HepG2 (cell line): ENCODE measurements around the gene OGA. TPM values are rescaled to one million over a fixed set of nuclear protein-coding genes. Genes with fewer than 3 reads are reported as not detected.

Experiments used
- DPF2 ChIP-seq: sonication (generic); formaldehyde crosslinking; IDR thresholded peaks from 2 replicates; pipeline ENCODE4 v1.4.0; 2020; ENCODE audit warnings: mild to moderate bottlenecking, low read depth, missing genetic modification reagents, borderline replicate concordance
- EP300 ChIP-seq, 3 experiments: sonication (generic) in 1 of 3; formaldehyde crosslinking in 1 of 3; IDR thresholded peaks; 2 replicates each; pipeline versions ENCODE4 v1.5.1 to v1.6.1; 2011 to 2020; ENCODE audit warnings: low read depth in 2 of 3, low read length in 2 of 3, borderline replicate concordance in 1 of 3, improper control_type of control experiment in 1 of 3, mild to moderate bottlenecking in 1 of 3, missing genetic modification reagents in 1 of 3, moderate library complexity in 1 of 3
- FOXA1 ChIP-seq, 2 experiments: fragments of 450-650 bp in 1 of 2; sonication (generic) in 1 of 2; formaldehyde crosslinking in 1 of 2; IDR thresholded peaks; 2 replicates each; pipeline versions ENCODE4 v1.4.0 to v1.6.1; 2016 to 2020; ENCODE audit warnings: missing genetic modification reagents in 1 of 2
- FOXP1 ChIP-seq, 2 experiments: fragments of 450-650 bp in 1 of 2; IDR thresholded peaks; 2 replicates each; pipeline ENCODE4 v1.6.1; 2017 to 2018; ENCODE audit warnings: antibody characterized with exemption in 1 of 2
- IKZF1 ChIP-seq: fragments of 450-650 bp; IDR thresholded peaks from 2 replicates; pipeline ENCODE4 v1.7.1; 2016
- KDM5B ChIP-seq: sonication (generic); formaldehyde crosslinking; IDR thresholded peaks from 2 replicates; pipeline ENCODE4 v1.4.0; 2020; ENCODE audit warnings: missing genetic modification reagents, mild to moderate bottlenecking, borderline replicate concordance
- NFE2 ChIP-seq: sonication (generic); formaldehyde crosslinking; IDR thresholded peaks from 2 replicates; pipeline ENCODE4 v1.4.0; 2020; ENCODE audit warnings: missing genetic modification reagents
- PHF5A ChIP-seq: IDR thresholded peaks from one replicate; pipeline ENCODE4 v1.6.1; 2018; ENCODE audit warnings: low read depth, missing genetic modification reagents; ENCODE audit not compliant: unreplicated experiment
- POGZ ChIP-seq: sonication (generic); formaldehyde crosslinking; IDR thresholded peaks from 2 replicates; pipeline ENCODE4 v1.4.0; 2020; ENCODE audit warnings: mild to moderate bottlenecking, missing genetic modification reagents
- RBAK ChIP-seq: sonication (generic); formaldehyde crosslinking; IDR thresholded peaks from 2 replicates; pipeline ENCODE4 v1.5.1; 2020; ENCODE audit warnings: mild to moderate bottlenecking, missing genetic modification reagents
- RCOR2 ChIP-seq: IDR thresholded peaks from 2 replicates; pipeline ENCODE4 v1.6.1; 2016; ENCODE audit warnings: missing biosample characterization, missing genetic modification reagents
- SPEN ChIP-seq: sonication (generic); formaldehyde crosslinking; IDR thresholded peaks from 2 replicates; pipeline ENCODE4 v1.5.1; 2020; ENCODE audit warnings: low read depth, mild to moderate bottlenecking, missing genetic modification reagents
- SRSF9 ChIP-seq: fragments of 200-400 bp; formaldehyde crosslinking; IDR thresholded peaks from 2 replicates; pipeline ENCODE4 v1.6.1; 2018; ENCODE audit warnings: borderline replicate concordance, mild to moderate bottlenecking, low read depth, low read length; ENCODE audit not compliant: insufficient read depth, poor library complexity, severe bottlenecking
- TCF7 ChIP-seq: sonication (generic); IDR thresholded peaks from 2 replicates; pipeline ENCODE4 v1.6.1; 2016; ENCODE audit warnings: antibody characterized with exemption, low read depth
- ZBTB1 ChIP-seq: sonication (generic); formaldehyde crosslinking; IDR thresholded peaks from 2 replicates; pipeline ENCODE4 v1.4.0; 2020; ENCODE audit warnings: missing genetic modification reagents, borderline replicate concordance
- ZFAT ChIP-seq: sonication (generic); formaldehyde crosslinking; conservative IDR thresholded peaks from 2 replicates; pipeline ENCODE4 v1.8.1; 2023; ENCODE audit warnings: missing genetic modification reagents, inconsistent platforms
- ZFP36 ChIP-seq: fragments of 150-350 bp; IDR thresholded peaks from 2 replicates; pipeline ENCODE4 v1.6.1; 2018; ENCODE audit warnings: borderline replicate concordance, low read length, low read depth; ENCODE audit not compliant: partially characterized antibody
- ZNF20 ChIP-seq: sonication (generic); formaldehyde crosslinking; IDR thresholded peaks from 2 replicates; pipeline ENCODE4 v1.4.0; 2020; ENCODE audit warnings: mild to moderate bottlenecking, moderate library complexity, missing genetic modification reagents
- ZNF605 ChIP-seq: sonication (generic); formaldehyde crosslinking; IDR thresholded peaks from 2 replicates; pipeline ENCODE4 v1.8.0; 2022; ENCODE audit warnings: mild to moderate bottlenecking, missing genetic modification reagents
- ZNF652 ChIP-seq: IDR thresholded peaks from 2 replicates; pipeline ENCODE4 v1.6.1; 2016; ENCODE audit warnings: low read depth, borderline replicate concordance
- ZNF883 ChIP-seq: sonication (generic); formaldehyde crosslinking; IDR thresholded peaks from 2 replicates; pipeline ENCODE4 v1.5.1; 2020; ENCODE audit warnings: mild to moderate bottlenecking, missing genetic modification reagents; ENCODE audit errors: not compliant biosample characterization
- ZSCAN21 ChIP-seq: sonication (generic); formaldehyde crosslinking; IDR thresholded peaks from 2 replicates; pipeline ENCODE4 v1.8.0; 2022; ENCODE audit warnings: mild to moderate bottlenecking, missing genetic modification reagents, moderate library complexity, borderline replicate concordance
- polyA plus RNA-seq, 8 experiments: library from polyadenylated mRNA; depleted of rRNA in 3 of 8; stranded (reverse) in 7 of 8; unstranded in 1 of 8; fragments of >200 nt; fragmentation: Illumina TruSeq in 4 of 8; extraction: Trizol in 4 of 8; gene quantifications; 2 replicates each; pipeline versions ENCODE4 v1.2.1 to v1.2.3, GENCODE V29; 2011 to 2016; ENCODE audit warnings: low read depth in 4 of 8, missing spikeins in 1 of 8, mixed read lengths in 1 of 8; ENCODE audit not compliant: insufficient read depth in 1 of 8
- total RNA-seq, 5 experiments: library from RNA; depleted of rRNA; stranded (reverse); fragments of >200 nt; fragmentation: Illumina TruSeq; extraction: Trizol; gene quantifications; 2 replicates each; pipeline ENCODE4 v1.2.3, GENCODE V29; 2016; ENCODE audit warnings: low read depth in 1 of 5
- TF ChIP-seq, protein P1 (sequence below): sonication (generic); formaldehyde crosslinking; IDR thresholded peaks from 2 replicates; pipeline ENCODE4 v1.4.0; 2020; ENCODE audit warnings: mild to moderate bottlenecking, low read depth, missing genetic modification reagents
- TF ChIP-seq, protein P2 (sequence below): sonication (generic); formaldehyde crosslinking; IDR thresholded peaks from 2 replicates; pipeline ENCODE4 v1.4.0; 2020; ENCODE audit warnings: missing genetic modification reagents, borderline replicate concordance
- TF ChIP-seq, protein P3 (sequence below): sonication (generic); formaldehyde crosslinking; IDR thresholded peaks from 2 replicates; pipeline ENCODE4 v1.4.0; 2020; ENCODE audit warnings: missing genetic modification reagents
- TF ChIP-seq, protein P4 (sequence below): sonication (generic); formaldehyde crosslinking; IDR thresholded peaks from 2 replicates; pipeline ENCODE4 v1.4.0; 2020; ENCODE audit warnings: missing genetic modification reagents

OGA gene
- total and polyA plus RNA-seq, 2 of the 13 experiments (the other 11 are each of a cell fraction or from before 2014, with no cell fraction given), result 33.2 to 39.8 TPM

DNA sequence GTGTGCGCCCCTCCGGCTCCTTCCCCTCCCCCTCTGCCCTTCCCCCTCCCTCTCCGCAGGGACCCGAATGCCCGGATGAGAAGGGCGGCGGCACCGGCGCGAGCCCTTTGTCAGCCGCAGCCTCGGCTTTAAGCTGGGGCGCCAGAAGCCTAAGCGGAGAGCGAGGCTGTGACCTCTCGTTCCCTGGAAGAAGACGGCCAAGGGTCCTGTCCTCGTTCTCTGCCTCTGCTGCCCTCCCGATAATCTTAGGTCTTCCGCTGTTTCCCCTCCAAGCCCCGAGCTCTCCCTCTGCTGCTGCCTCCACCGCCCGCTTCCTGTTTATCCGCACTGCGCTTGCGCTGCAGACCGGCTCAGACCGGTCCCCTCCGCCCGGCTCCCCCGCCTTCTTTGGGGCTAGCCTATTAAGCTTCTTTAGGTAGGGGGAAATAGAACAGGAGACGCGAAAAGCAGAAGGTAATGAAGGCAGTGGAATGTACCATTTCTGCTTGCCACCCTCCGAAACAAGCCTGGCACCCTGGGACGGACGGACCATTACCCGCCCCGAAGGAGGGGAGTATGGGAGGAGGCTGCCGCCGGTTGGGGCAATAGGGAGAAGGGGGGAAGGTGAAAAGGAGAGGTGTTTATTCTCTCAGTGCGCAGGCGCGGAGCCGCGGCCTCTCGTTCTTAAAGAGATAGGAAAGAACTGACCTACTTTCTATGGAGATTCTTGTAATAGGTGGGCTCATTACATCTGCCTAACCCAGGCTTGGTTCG lies at the start of gene OGA (continued):
- TF ChIP-seq RBAK (CRISPR knock-in tag) (no peak), RCOR2 (CRISPR knock-in tag) (no peak), POGZ (CRISPR knock-in tag) (peak; percentile 57), TCF7 (no peak), ZNF20 (CRISPR knock-in tag) (no peak), PHF5A (CRISPR knock-in tag) (peak; percentile 80), ZSCAN21 (no peak), ZFAT (no peak), FOXA1 (IDR thresholded peaks at IDR 0.05) (no peak), FOXA1 (CRISPR knock-in tag; IDR thresholded peaks at IDR 0.05) (peak; percentile 63), DPF2 (no peak), SPEN (CRISPR knock-in tag) (peak; percentile 73; the same call in 1 of the 2 replicates), SRSF9 (no peak), KDM5B (no peak), ZFP36 (no peak), IKZF1 (no peak), EP300 (IDR thresholded peaks at IDR 0.05; ENCODE audit: low read depth in 2 of 2, low read length in 2 of 2) (peak in 1 of 2 experiments; percentile 47; a peak in 2 of 4 replicates), EP300 (CRISPR knock-in tag; IDR thresholded peaks at IDR 0.05; ENCODE audit: borderline replicate concordance) (no peak; the same call in 1 of the 2 replicates), FOXP1 (IDR thresholded peaks at IDR 0.05) (no peak), FOXP1 (CRISPR knock-in tag; IDR thresholded peaks at IDR 0.05) (0 out of 2 replicates have a peak, but pooled peaks have one; percentile 35), ZNF883 (CRISPR knock-in tag) (no peak), ZNF652 (CRISPR knock-in tag) (no peak), ZNF605 (CRISPR knock-in tag) (peak; percentile 76; the same call in 1 of the 2 replicates), NFE2 (CRISPR knock-in tag) (no peak), ZBTB1 (CRISPR knock-in tag) (no peak)
- TF ChIP-seq, protein P1, sequence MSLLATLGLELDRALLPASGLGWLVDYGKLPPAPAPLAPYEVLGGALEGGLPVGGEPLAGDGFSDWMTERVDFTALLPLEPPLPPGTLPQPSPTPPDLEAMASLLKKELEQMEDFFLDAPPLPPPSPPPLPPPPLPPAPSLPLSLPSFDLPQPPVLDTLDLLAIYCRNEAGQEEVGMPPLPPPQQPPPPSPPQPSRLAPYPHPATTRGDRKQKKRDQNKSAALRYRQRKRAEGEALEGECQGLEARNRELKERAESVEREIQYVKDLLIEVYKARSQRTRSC (CRISPR knock-in tag), result no peak
- TF ChIP-seq, protein P2, sequence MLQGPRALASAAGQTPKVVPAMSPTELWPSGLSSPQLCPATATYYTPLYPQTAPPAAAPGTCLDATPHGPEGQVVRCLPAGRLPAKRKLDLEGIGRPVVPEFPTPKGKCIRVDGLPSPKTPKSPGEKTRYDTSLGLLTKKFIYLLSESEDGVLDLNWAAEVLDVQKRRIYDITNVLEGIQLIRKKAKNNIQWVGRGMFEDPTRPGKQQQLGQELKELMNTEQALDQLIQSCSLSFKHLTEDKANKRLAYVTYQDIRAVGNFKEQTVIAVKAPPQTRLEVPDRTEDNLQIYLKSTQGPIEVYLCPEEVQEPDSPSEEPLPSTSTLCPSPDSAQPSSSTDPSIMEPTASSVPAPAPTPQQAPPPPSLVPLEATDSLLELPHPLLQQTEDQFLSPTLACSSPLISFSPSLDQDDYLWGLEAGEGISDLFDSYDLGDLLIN (CRISPR knock-in tag), result no peak
- TF ChIP-seq, protein P3, sequence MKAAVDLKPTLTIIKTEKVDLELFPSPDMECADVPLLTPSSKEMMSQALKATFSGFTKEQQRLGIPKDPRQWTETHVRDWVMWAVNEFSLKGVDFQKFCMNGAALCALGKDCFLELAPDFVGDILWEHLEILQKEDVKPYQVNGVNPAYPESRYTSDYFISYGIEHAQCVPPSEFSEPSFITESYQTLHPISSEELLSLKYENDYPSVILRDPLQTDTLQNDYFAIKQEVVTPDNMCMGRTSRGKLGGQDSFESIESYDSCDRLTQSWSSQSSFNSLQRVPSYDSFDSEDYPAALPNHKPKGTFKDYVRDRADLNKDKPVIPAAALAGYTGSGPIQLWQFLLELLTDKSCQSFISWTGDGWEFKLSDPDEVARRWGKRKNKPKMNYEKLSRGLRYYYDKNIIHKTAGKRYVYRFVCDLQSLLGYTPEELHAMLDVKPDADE (CRISPR knock-in tag), result no peak
- TF ChIP-seq, protein P4, sequence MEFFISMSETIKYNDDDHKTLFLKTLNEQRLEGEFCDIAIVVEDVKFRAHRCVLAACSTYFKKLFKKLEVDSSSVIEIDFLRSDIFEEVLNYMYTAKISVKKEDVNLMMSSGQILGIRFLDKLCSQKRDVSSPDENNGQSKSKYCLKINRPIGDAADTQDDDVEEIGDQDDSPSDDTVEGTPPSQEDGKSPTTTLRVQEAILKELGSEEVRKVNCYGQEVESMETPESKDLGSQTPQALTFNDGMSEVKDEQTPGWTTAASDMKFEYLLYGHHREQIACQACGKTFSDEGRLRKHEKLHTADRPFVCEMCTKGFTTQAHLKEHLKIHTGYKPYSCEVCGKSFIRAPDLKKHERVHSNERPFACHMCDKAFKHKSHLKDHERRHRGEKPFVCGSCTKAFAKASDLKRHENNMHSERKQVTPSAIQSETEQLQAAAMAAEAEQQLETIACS (CRISPR knock-in tag), result no peak
